K562 (cell line): ENCODE data around the gene ORAI2. TPM values are rescaled to one million over a fixed set of nuclear protein-coding genes. Genes with fewer than 3 reads are reported as not detected.

Experiments used
- BHLHE40 ChIP-seq: IDR thresholded peaks from 2 replicates; pipeline ENCODE4 v1.6.1; 2011; ENCODE audit warnings: low read length, improper control_type of control experiment
- MTA1 ChIP-seq: fragments of 450-650 bp; IDR thresholded peaks from 2 replicates; pipeline ENCODE4 v1.6.1; 2017; ENCODE audit warnings: borderline replicate concordance
- NFE2 ChIP-seq: IDR thresholded peaks from 2 replicates; pipeline ENCODE4 v1.6.1; 2014; ENCODE audit warnings: antibody characterized with exemption, low read depth
- RBM34 ChIP-seq: fragments of 200-400 bp; formaldehyde crosslinking; IDR thresholded peaks from 2 replicates; pipeline ENCODE4 v1.6.1; 2018; ENCODE audit warnings: low read length, borderline replicate concordance; ENCODE audit not compliant: insufficient read depth
- SETDB1 ChIP-seq: IDR thresholded peaks from one replicate; pipeline ENCODE4 v1.6.1; 2012; ENCODE audit warnings: low read length, control low read depth, inconsistent platforms
- TFAM ChIP-seq: fragments of 250-450 bp; sonication (Bioruptor Pico); conservative IDR thresholded peaks from 2 replicates; pipeline ENCODE4 v1.5.0; 2021; ENCODE audit warnings: mild to moderate bottlenecking, moderate library complexity
- TRIM24 ChIP-seq, 2 experiments: fragments of 450-650 bp; IDR thresholded peaks; 2 replicates each; pipeline ENCODE4 v1.6.1; 2016
- WHSC1 ChIP-seq: IDR thresholded peaks from one replicate; pipeline ENCODE4 v1.6.1; 2012; ENCODE audit warnings: low read length, control low read depth, inconsistent platforms
- ZNF274 ChIP-seq: IDR thresholded peaks from 2 replicates; pipeline ENCODE4 v1.6.1; 2011; ENCODE audit warnings: low read depth, mild to moderate bottlenecking, low read length, moderate library complexity, borderline replicate concordance
- ZNF766 ChIP-seq: fragments of 200-800 bp; sonication (Bioruptor generic); conservative IDR thresholded peaks from 2 replicates; pipeline ENCODE4 v1.6.1; 2016; ENCODE audit warnings: missing genetic modification characterization, missing compliant biosample characterization
- polyA plus RNA-seq, 8 experiments: library from polyadenylated mRNA; depleted of rRNA in 4 of 8; stranded (reverse) in 5 of 8; unstranded in 3 of 8; fragments of >200 nt; fragmentation: Nextera tagmentation in 2 of 8; fragmentation: Illumina TruSeq in 1 of 8; extraction: Ambion mirVana in 2 of 8; extraction: Trizol in 1 of 8; gene quantifications; 2 replicates each; pipeline versions ENCODE4 v1.2.1 to v1.2.3, GENCODE V29; 2011 to 2014; ENCODE audit warnings: inconsistent platforms in 1 of 8, missing spikeins in 1 of 8
- total RNA-seq, 7 experiments: library from RNA; depleted of rRNA in 6 of 7; stranded (reverse); fragments of >200 nt in 6 of 7; fragmentation: Illumina TruSeq in 2 of 7; extraction: Trizol in 2 of 7; gene quantifications; 2 replicates each; pipeline versions ENCODE4 v1.2.1 to v1.2.3, GENCODE V29; 2011 to 2021; ENCODE audit warnings: low replicate concordance in 1 of 7
- TF ChIP-seq, protein P1 (sequence below): IDR thresholded peaks from 3 replicates; pipeline ENCODE4 v1.6.1; 2011; ENCODE audit warnings: borderline replicate concordance, mild to moderate bottlenecking; ENCODE audit not compliant: insufficient read length, insufficient read depth
- TF ChIP-seq, protein P2 (sequence below): sonication (generic); formaldehyde crosslinking; IDR thresholded peaks from 2 replicates; pipeline ENCODE4 v1.8.0; 2023; ENCODE audit warnings: mild to moderate bottlenecking, missing genetic modification reagents
- TF ChIP-seq, protein P3 (sequence below), 2 experiments: fragments of 450-650 bp in 1 of 2; IDR thresholded peaks; 2 replicates each; pipeline ENCODE4 v1.6.1; 2011 to 2017; ENCODE audit warnings: low read depth in 2 of 2, antibody characterized with exemption in 1 of 2, borderline replicate concordance in 1 of 2, low read length in 1 of 2, mild to moderate bottlenecking in 1 of 2, mixed read lengths in 1 of 2; ENCODE audit not compliant: control insufficient read depth in 1 of 2
- TF ChIP-seq, protein P4 (sequence below): sonication (generic); formaldehyde crosslinking; IDR thresholded peaks from 2 replicates; pipeline ENCODE4 v1.8.1; 2023; ENCODE audit warnings: mild to moderate bottlenecking, missing genetic modification reagents, moderate library complexity
- TF ChIP-seq, protein P5 (sequence below): fragments of 250-450 bp; sonication (Bioruptor Pico); IDR thresholded peaks from 2 replicates; pipeline ENCODE4 v1.8.0; 2022; ENCODE audit warnings: inconsistent platforms, mild to moderate bottlenecking, moderate library complexity, borderline replicate concordance
- TF ChIP-seq, protein P6 (sequence below), 3 experiments: IDR thresholded peaks in 2 of 3; conservative IDR thresholded peaks in 1 of 3; 2 replicates each; pipeline ENCODE4 v1.5.1; 2011 to 2012; ENCODE audit warnings: low read length in 3 of 3, mild to moderate bottlenecking in 3 of 3, control low read depth in 2 of 3, improper control_type of control experiment in 1 of 3, inconsistent platforms in 1 of 3, low read depth in 1 of 3, mixed read lengths in 1 of 3, moderate library complexity in 1 of 3; ENCODE audit not compliant: insufficient read depth in 2 of 3

The ORAI2 gene
- total and polyA plus RNA-seq, 9 of the 15 experiments (the other 6 are each of a cell fraction or from before 2014, with no cell fraction given) = 1.1 to 27.7 (median 9.2) TPM

DNA sequence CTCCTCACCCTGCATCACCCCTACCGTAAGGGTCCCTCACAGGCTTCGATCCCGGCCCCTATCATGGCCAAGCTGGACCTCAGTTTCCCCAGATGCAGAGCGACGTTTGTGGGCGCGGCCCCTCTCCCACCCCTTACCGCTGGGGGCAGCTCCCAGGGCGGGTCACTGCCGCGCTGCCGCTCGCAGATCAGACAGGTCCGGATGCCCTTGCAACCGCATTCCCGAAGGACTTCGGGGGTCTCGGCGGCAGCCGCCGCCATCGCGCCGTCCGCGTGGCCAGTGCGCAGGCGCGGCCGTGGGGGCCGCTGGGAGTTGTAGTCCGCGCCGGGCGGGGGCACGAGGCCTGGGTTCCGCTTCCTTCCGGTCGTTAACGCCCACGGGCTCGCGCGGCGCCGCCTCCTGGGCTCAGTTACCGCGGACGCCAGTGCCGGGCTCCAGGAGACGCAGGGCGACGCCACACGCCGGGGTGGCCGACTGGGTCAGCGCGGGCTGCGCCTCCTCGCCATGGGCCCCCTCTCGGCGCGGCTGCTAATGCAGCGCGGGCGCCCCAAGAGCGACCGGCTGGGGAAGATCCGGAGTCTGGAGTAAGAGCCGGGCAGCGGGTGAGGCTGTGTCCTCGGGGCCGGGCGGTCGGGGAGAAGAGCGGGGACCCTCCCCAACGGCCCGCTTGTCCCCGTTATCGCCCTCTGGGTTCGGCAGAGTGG, 31.4 kb downstream of the ORAI2 start, which contains the start of the genes ALKBH4 and LRWD1 (continued):
- TF ChIP-seq ZNF274 = no peak; the same call in 1 of the 2 replicates
- TF ChIP-seq BHLHE40 = peak; percentile 74
- TF ChIP-seq, protein P1, sequence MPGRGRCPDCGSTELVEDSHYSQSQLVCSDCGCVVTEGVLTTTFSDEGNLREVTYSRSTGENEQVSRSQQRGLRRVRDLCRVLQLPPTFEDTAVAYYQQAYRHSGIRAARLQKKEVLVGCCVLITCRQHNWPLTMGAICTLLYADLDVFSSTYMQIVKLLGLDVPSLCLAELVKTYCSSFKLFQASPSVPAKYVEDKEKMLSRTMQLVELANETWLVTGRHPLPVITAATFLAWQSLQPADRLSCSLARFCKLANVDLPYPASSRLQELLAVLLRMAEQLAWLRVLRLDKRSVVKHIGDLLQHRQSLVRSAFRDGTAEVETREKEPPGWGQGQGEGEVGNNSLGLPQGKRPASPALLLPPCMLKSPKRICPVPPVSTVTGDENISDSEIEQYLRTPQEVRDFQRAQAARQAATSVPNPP = no peak
- TF ChIP-seq, protein P2, sequence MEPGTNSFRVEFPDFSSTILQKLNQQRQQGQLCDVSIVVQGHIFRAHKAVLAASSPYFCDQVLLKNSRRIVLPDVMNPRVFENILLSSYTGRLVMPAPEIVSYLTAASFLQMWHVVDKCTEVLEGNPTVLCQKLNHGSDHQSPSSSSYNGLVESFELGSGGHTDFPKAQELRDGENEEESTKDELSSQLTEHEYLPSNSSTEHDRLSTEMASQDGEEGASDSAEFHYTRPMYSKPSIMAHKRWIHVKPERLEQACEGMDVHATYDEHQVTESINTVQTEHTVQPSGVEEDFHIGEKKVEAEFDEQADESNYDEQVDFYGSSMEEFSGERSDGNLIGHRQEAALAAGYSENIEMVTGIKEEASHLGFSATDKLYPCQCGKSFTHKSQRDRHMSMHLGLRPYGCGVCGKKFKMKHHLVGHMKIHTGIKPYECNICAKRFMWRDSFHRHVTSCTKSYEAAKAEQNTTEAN = no peak
- TF ChIP-seq TFAM = no peak
- no peak for TF ChIP-seq WHSC1
- TF ChIP-seq, protein P3, sequence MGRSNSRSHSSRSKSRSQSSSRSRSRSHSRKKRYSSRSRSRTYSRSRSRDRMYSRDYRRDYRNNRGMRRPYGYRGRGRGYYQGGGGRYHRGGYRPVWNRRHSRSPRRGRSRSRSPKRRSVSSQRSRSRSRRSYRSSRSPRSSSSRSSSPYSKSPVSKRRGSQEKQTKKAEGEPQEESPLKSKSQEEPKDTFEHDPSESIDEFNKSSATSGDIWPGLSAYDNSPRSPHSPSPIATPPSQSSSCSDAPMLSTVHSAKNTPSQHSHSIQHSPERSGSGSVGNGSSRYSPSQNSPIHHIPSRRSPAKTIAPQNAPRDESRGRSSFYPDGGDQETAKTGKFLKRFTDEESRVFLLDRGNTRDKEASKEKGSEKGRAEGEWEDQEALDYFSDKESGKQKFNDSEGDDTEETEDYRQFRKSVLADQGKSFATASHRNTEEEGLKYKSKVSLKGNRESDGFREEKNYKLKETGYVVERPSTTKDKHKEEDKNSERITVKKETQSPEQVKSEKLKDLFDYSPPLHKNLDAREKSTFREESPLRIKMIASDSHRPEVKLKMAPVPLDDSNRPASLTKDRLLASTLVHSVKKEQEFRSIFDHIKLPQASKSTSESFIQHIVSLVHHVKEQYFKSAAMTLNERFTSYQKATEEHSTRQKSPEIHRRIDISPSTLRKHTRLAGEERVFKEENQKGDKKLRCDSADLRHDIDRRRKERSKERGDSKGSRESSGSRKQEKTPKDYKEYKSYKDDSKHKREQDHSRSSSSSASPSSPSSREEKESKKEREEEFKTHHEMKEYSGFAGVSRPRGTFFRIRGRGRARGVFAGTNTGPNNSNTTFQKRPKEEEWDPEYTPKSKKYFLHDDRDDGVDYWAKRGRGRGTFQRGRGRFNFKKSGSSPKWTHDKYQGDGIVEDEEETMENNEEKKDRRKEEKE (IDR thresholded peaks at IDR 0.05; ENCODE audit: borderline replicate concordance in 1 of 2, control insufficient read depth in 1 of 2, low read depth in 2 of 2, low read length in 1 of 2) = 0 out of 4 replicates have a peak, but pooled peaks of 1 of the 2 experiments have one; percentile 85
- TF ChIP-seq, protein P4, sequence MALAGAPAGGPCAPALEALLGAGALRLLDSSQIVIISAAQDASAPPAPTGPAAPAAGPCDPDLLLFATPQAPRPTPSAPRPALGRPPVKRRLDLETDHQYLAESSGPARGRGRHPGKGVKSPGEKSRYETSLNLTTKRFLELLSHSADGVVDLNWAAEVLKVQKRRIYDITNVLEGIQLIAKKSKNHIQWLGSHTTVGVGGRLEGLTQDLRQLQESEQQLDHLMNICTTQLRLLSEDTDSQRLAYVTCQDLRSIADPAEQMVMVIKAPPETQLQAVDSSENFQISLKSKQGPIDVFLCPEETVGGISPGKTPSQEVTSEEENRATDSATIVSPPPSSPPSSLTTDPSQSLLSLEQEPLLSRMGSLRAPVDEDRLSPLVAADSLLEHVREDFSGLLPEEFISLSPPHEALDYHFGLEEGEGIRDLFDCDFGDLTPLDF (CRISPR knock-in tag) = peak; percentile 95
- no peak for TF ChIP-seq TRIM24 (IDR thresholded peaks at IDR 0.05)
- TF ChIP-seq, protein P5, sequence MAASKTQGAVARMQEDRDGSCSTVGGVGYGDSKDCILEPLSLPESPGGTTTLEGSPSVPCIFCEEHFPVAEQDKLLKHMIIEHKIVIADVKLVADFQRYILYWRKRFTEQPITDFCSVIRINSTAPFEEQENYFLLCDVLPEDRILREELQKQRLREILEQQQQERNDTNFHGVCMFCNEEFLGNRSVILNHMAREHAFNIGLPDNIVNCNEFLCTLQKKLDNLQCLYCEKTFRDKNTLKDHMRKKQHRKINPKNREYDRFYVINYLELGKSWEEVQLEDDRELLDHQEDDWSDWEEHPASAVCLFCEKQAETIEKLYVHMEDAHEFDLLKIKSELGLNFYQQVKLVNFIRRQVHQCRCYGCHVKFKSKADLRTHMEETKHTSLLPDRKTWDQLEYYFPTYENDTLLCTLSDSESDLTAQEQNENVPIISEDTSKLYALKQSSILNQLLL (CRISPR knock-in tag) = no peak
- no peak for TF ChIP-seq MTA1
- TF ChIP-seq SETDB1 = no peak
- peak; percentile 95; the same call in 1 of the 2 replicates for TF ChIP-seq RBM34
- TF ChIP-seq, protein P6, sequence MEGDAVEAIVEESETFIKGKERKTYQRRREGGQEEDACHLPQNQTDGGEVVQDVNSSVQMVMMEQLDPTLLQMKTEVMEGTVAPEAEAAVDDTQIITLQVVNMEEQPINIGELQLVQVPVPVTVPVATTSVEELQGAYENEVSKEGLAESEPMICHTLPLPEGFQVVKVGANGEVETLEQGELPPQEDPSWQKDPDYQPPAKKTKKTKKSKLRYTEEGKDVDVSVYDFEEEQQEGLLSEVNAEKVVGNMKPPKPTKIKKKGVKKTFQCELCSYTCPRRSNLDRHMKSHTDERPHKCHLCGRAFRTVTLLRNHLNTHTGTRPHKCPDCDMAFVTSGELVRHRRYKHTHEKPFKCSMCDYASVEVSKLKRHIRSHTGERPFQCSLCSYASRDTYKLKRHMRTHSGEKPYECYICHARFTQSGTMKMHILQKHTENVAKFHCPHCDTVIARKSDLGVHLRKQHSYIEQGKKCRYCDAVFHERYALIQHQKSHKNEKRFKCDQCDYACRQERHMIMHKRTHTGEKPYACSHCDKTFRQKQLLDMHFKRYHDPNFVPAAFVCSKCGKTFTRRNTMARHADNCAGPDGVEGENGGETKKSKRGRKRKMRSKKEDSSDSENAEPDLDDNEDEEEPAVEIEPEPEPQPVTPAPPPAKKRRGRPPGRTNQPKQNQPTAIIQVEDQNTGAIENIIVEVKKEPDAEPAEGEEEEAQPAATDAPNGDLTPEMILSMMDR (IDR thresholded peaks at IDR 0.05 in 2 of 3, conservative IDR thresholded peaks at IDR 0.05 in 1 of 3; ENCODE audit: insufficient read depth in 2 of 3, low read depth in 1 of 3, low read length in 3 of 3) = peak; percentile 48 to 75 (median 64); a peak in 5 of 6 replicates
- TF ChIP-seq NFE2 = no peak
- peak; percentile 62; the same call in 1 of the 2 replicates for TF ChIP-seq ZNF766 (CRISPR knock-in tag)
